ENCODE data around the gene CATSPER1. TPM values are rescaled to one million over a fixed set of nuclear protein-coding genes. Genes with fewer than 3 reads are reported as not detected.
"Not testable (repeated sequence)": the region's sequence is repeated elsewhere in the genome, so short reads cannot be mapped to it uniquely, and the experiment has no call there.

The CATSPER1 gene
- total RNA-seq, 1 donor = not detected

DNA sequence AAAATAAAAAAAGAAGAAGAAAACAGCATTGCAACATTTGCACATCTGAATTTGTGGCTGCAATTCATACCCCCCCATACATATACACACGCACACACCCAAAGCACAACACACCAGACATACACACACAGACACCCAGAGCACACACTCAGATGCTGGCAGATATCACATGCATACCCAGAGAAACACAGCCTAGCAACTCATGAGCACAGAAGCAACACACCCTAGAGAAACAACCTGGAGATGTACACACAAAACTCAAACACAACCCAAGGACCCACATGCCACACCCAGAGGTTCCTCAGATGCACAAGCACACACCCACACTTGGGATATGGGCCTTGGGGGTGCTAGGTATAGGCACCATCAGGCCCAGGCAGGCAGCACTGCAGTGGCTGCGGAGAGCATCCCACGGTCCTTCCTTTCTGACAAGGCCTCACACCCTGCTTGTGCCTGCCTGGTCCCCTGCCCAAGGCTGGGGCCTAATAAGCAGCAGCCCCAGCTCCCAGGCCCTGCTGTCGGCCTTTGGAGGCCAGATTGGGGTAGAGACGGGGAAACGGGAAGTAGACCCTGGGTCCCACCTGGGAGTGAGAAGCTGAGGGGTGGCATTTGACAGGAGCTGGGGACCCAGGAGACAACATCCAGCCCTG lies 11.3 kb downstream of the CATSPER1 start:
- peak; percentile 10 for DNase-seq (ENCODE audit: low read depth)
- TF ChIP-seq, protein P1, sequence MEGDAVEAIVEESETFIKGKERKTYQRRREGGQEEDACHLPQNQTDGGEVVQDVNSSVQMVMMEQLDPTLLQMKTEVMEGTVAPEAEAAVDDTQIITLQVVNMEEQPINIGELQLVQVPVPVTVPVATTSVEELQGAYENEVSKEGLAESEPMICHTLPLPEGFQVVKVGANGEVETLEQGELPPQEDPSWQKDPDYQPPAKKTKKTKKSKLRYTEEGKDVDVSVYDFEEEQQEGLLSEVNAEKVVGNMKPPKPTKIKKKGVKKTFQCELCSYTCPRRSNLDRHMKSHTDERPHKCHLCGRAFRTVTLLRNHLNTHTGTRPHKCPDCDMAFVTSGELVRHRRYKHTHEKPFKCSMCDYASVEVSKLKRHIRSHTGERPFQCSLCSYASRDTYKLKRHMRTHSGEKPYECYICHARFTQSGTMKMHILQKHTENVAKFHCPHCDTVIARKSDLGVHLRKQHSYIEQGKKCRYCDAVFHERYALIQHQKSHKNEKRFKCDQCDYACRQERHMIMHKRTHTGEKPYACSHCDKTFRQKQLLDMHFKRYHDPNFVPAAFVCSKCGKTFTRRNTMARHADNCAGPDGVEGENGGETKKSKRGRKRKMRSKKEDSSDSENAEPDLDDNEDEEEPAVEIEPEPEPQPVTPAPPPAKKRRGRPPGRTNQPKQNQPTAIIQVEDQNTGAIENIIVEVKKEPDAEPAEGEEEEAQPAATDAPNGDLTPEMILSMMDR (IDR thresholded peaks at IDR 0.05; ENCODE audit: insufficient read depth, low read length) = no peak
- no peak overlapping the region for H3K4me3 ChIP-seq (ENCODE audit: low read depth, low read length)

DNA sequence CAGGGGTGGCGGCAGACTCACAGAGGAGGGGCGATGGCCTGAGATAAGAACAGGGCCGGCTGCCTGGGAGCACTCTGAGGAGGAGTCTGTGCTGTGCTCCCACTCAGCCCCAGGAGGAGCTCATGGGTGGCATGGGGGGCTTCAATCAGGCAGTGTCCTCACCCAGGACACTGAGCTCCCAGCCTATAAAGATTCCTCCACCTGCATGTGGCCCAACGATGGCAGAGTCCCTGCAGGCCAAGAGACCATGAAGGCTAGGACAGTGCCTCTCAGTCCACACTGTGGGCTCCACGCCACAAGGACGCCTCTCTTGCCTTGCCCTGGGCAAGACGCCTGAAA lies 12.5 kb downstream of the CATSPER1 start:
- DNase-seq (ENCODE audit: low read depth) = no peak
- TF ChIP-seq, protein P1 (IDR thresholded peaks at IDR 0.05; ENCODE audit: insufficient read depth, low read length) = no peak
- no peak overlapping the region for H3K4me3 ChIP-seq (ENCODE audit: low read depth, low read length)

DNA sequence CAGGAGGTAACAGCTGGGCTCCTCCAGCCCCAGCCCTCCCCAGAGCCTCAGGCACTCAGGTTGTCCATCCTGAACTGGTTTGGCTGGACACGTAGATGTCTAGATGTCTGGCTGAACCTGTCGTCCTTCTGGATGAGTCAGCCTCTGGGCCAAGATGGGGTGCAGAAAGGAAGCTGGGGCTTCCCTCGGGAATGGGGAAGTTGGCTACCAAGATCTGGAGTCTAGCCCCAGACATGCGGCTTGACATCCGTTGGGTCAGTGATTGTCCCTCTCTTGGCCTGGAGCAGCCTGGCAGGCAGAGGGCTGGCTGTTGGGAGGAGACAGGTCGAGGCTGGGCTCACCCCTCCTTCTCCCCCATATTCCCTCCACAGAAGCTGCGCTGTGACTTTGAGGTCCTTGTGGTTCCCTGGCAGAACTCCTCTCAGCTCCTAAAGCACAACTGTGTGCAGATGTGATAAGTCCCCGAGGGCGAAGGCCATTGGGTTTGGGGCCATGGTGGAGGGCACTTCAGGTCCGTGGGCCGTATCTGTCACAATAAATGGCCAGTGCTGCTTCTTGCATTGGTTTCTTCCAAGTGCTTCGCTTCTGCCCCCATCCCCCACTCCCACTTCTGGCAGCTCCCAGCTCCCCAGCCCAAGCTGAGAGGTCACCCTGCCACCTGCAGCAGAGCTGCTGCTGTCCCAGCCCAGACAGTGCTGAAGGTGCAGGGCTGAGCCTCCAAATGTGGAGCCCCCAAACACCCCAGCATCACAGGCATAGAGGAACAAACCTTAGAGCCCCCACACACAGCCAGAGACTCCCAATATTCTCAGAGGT lies 13.1 kb downstream of the CATSPER1 start:
- TF ChIP-seq, protein P1 (IDR thresholded peaks at IDR 0.05; ENCODE audit: insufficient read depth, low read length) = no peak
- DNase-seq (ENCODE audit: low read depth) = no peak
- H3K4me3 ChIP-seq (ENCODE audit: low read depth, low read length) = no peak overlapping the region

DNA sequence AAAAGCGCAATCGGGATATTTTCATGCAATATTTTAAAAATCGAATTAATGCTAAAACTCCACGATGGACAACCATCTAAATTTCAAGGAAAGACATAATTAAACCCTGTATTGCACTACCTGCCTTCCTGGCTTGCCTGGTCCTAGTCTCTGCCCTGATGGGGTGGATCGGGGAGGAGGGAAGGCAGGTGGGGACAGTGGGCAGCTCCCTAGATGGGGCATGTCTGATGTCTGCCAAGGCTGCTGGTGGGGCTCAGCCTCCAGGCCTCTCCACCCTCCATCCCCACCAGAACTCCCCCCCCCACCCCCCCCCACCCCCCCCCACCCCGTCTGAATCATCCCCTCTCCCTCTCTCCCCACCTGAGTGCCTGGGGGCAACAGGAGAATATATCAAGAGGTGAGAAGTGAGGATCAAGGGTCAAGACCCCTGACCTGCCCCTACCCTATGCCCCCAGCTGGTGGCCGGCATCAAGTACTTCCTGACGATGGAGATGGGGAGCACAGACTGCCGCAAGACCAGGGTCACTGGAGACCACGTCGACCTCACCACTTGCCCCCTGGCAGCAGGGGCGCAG lies 13.8 kb downstream of the CATSPER1 start:
- DNase-seq (ENCODE audit: low read depth) = no peak
- TF ChIP-seq, protein P1 (IDR thresholded peaks at IDR 0.05; ENCODE audit: insufficient read depth, low read length) = no peak
- H3K4me3 ChIP-seq (ENCODE audit: low read depth, low read length) = no peak overlapping the region

DNA sequence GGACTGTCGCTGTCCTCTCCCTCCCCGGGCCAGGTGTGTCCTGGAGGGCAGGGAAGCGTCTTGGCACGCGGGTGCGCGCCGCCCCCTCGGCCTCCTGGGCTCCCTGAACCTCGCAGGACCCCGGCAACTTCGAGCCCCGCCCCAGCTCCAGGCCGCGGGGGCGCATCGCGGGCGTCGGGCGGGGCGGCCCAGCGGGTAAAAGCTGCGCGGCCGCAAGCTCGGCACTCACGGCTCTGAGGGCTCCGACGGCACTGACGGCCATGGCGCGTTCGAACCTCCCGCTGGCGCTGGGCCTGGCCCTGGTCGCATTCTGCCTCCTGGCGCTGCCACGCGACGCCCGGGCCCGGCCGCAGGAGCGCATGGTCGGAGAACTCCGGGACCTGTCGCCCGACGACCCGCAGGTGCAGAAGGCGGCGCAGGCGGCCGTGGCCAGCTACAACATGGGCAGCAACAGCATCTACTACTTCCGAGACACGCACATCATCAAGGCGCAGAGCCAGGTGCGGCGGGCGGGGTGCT lies 14.4 kb downstream of the CATSPER1 start, which contains the start of gene CST6:
Gene CST6 (plus strand): TSS at position 224 of the 519 bp plus-strand sequence. CDS start 37 bp downstream, at position 261.
- DNase-seq (ENCODE audit: low read depth) = no peak
- TF ChIP-seq, protein P1 (IDR thresholded peaks at IDR 0.05; ENCODE audit: insufficient read depth, low read length) = no peak
- no peak within 1 kb of the TSS for H3K4me3 ChIP-seq (ENCODE audit: low read depth, low read length)

DNA sequence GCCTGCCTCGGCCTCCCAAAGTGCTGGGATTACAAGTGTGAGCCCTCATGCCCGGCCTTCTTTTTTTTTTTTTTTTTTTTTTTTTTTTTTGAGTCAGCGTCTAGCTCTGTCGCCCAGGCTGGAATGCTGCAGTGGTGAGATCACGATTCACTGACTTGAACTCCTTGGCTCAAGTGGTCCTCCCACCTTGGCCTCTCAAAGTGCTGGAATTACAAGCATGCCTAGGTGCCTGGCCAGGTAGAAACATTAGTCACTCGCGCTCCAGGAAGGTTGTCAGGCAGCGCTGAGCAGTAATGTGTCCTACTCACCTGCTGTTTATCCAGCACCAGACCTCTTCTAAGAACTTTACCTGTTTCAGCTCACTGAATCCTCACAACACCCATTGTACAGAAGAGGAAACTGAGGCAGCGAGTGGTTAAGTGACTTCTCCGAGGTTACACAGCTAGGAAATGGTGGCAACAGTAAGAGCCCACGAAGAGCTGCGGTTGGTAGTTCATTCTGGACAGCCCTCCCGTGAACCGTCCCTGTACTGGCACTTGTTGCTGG lies 15.0 kb downstream of the CATSPER1 start:
- DNase-seq (ENCODE audit: low read depth) = peak; percentile 55
- no peak overlapping the region for H3K4me3 ChIP-seq (ENCODE audit: low read depth, low read length)
- TF ChIP-seq, protein P1 (IDR thresholded peaks at IDR 0.05; ENCODE audit: insufficient read depth, low read length) = no peak

DNA sequence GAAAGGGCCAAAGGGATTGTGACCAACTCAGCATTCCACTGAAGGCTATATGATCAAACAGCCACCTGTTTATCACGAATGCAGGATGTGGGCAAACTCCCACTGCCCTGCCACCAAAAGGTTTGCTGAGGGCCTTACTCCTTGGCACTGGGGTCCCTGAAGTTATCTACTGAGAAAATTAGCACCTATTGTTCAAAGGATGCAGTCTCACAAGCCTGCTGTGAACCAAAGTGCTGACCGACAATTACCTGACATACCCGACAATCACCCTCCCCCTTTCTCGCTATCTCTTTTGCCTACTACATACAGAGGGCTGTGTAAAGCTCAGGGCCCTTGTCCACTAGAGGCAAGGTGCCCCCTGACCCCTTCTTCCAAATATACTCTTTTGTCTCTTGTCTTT lies 16.2 kb downstream of the CATSPER1 start:
- not testable (repeated sequence) for DNase-seq (ENCODE audit: low read depth); H3K4me3 ChIP-seq (ENCODE audit: low read depth, low read length)

Measured in fibroblast of the aortic adventitia (primary cell).